ENCODE results near the gene SBNO2.

The SBNO2 gene

DNA sequence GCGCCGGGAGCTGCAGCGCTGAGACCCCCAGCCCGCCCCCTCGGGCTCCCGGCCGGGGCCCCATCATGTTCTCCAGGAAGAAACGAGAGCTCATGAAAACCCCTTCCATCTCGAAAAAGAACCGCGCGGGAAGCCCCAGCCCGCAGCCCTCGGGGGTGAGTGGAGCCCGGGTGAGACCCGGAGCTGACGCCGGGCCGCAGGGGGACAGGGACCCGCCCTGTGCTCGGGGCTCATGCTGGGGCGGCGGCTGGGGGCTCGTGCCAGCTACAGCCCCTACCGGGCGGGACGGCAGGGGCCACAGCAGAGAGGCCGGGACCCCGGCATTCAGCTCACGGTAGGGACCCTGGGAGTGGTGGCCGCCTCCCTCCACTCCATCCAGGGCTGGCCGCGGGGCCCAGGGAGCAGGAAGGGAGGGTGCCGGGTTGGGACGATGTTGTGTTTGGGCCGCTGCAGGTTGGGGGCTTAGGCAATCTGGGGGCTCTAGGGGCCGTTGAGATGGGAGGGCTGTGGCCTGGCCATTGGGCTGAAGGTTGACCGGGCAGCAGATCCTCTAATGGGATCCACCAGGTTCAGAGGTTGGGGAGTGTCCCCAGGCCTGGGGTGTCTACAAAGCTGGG lies 106.6 kb downstream of the SBNO2 start:
- Histone ChIP-seq H4K20me1 (ENCODE audit: insufficient read depth, low read length, poor library complexity, severe bottlenecking) (peaks cover 3% of the 10 kb centered on the region), H3K9me2 (replicated peaks; ENCODE audit: low read depth, low read length) (no peaks in the 10 kb centered on the region), H3K4me1 (ENCODE audit: insufficient read depth, low read length, poor library complexity, severe bottlenecking) (peaks cover 23% of the 10 kb centered on the region), H3K27me3 (ENCODE audit: insufficient read depth, low read length, poor library complexity, severe bottlenecking) (no peaks in the 10 kb centered on the region), H3K36me3 (ENCODE audit: insufficient read depth, low read length) (no peaks in the 10 kb centered on the region), H3K79me2 (ENCODE audit: insufficient read depth, low read length) (peaks cover 38% of the 10 kb centered on the region; the same call in 1 of the 2 replicates), H2AFZ (ENCODE audit: low read length) (peak overlapping the region; percentile 38), H3K9ac (ENCODE audit: low read depth, low read length, poor library complexity, severe bottlenecking) (peak overlapping the region; percentile 80), H3K4me3 (ENCODE audit: low read length, poor library complexity, severe bottlenecking) (peak overlapping the region; percentile 84), H3K4me2 (ENCODE audit: low read depth, low read length, poor library complexity, severe bottlenecking) (peak overlapping the region; percentile 86), H3F3A (ENCODE audit: low read depth) (no peaks in the 10 kb centered on the region), H3K9me3 (ENCODE audit: insufficient read depth, low read depth, low read length) (no peaks in the 10 kb centered on the region)
- TF ChIP-seq EZH2phosphoT487 (IDR thresholded peaks at IDR 0.05; ENCODE audit: borderline replicate concordance), result no peak
- TF ChIP-seq, protein P1, sequence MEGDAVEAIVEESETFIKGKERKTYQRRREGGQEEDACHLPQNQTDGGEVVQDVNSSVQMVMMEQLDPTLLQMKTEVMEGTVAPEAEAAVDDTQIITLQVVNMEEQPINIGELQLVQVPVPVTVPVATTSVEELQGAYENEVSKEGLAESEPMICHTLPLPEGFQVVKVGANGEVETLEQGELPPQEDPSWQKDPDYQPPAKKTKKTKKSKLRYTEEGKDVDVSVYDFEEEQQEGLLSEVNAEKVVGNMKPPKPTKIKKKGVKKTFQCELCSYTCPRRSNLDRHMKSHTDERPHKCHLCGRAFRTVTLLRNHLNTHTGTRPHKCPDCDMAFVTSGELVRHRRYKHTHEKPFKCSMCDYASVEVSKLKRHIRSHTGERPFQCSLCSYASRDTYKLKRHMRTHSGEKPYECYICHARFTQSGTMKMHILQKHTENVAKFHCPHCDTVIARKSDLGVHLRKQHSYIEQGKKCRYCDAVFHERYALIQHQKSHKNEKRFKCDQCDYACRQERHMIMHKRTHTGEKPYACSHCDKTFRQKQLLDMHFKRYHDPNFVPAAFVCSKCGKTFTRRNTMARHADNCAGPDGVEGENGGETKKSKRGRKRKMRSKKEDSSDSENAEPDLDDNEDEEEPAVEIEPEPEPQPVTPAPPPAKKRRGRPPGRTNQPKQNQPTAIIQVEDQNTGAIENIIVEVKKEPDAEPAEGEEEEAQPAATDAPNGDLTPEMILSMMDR (conservative IDR thresholded peaks at IDR 0.05; ENCODE audit: low read length), result no peak

DNA sequence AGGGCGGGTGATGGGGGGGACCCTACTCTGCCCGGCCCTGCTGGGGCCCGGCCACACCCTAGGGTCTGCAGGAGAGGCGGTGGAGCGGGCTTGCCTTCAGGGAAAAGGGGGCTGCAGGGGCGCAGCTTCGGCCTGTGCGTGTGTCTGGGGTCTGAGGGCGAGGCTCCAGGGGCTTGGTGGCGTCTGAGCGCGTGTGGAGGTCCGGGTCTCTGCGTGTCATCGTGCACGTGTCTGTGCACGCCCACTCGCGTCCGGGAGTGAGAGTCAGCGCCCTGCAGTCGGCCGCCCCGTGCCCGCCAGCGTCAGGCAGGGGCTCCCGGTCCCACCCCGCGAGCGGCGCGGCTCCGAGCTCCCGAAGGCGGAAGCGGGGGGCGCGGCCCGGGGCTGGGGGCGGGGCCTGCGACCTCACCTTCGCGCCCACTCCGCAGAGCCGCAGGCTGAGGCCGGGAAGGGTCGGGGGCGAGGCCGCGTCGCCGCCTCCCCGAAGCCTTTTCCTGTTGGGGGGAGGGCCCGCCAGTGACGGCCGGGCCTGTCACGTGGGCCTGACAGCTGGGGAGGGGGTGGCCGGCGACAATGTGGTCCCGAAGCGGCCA lies 107.2 kb downstream of the SBNO2 start, which contains the start of gene ARHGAP45:
Gene ARHGAP45, plus strand, starts transcription at position 420 of the 593 bp plus-strand sequence. CDS start 239 bp downstream, outside the sequence.
- H4K20me1 ChIP-seq (ENCODE audit: insufficient read depth, low read length, poor library complexity, severe bottlenecking), result peaks cover 3% of the 10 kb centered on the region
- no peaks in the 10 kb centered on the region for H3K9me2 ChIP-seq (replicated peaks; ENCODE audit: low read depth, low read length)
- peaks cover 23% of the 10 kb centered on the region for H3K4me1 ChIP-seq (ENCODE audit: insufficient read depth, low read length, poor library complexity, severe bottlenecking)
- peak within 1 kb of the TSS; percentile 86 for H3K4me2 ChIP-seq (ENCODE audit: low read depth, low read length, poor library complexity, severe bottlenecking)
- H3K9ac ChIP-seq (ENCODE audit: low read depth, low read length, poor library complexity, severe bottlenecking), result peak within 1 kb of the TSS; percentile 80
- peaks cover 34% of the 10 kb centered on the region; the same call in 1 of the 2 replicates for H3K79me2 ChIP-seq (ENCODE audit: insufficient read depth, low read length)
- TF ChIP-seq, protein P1 (conservative IDR thresholded peaks at IDR 0.05; ENCODE audit: low read length), result no peak
- no peak for TF ChIP-seq EZH2phosphoT487 (IDR thresholded peaks at IDR 0.05; ENCODE audit: borderline replicate concordance)
- no peaks in the 10 kb centered on the region for H3F3A ChIP-seq (ENCODE audit: low read depth)
- no peaks in the 10 kb centered on the region for H3K36me3 ChIP-seq (ENCODE audit: insufficient read depth, low read length)
- H3K4me3 ChIP-seq (ENCODE audit: low read length, poor library complexity, severe bottlenecking), result peak within 1 kb of the TSS; percentile 84
- H3K9me3 ChIP-seq (ENCODE audit: insufficient read depth, low read depth, low read length), result no peaks in the 10 kb centered on the region
- no peaks in the 10 kb centered on the region for H3K27me3 ChIP-seq (ENCODE audit: insufficient read depth, low read length, poor library complexity, severe bottlenecking)
- peak within 1 kb of the TSS; percentile 51 for H2AFZ ChIP-seq (ENCODE audit: low read length)

DNA sequence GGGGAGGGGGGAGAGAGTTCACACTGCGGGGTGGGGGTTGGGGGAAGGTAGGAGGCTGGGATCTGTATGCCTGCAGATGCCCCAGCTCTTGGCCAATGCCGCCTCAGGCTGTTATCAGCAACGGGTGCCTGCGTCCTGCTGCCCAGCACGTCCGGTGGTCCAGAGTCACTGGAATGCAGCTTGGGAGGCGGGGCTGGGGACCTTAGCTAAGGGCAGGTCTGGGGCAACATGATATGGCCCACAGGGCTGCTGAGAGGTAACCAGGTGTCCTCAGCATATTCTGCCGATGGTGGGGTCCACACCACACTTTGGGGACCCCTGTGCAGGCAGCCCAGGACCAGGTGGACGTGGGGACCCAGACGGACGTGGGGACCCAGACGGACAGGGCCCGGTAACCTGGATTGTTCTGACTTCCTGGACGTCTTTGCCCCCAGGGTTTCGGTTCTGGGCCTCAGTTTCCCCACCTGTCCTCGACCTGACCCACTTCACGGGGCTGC lies 107.8 kb downstream of the SBNO2 start:
- no peaks in the 10 kb centered on the region for H3K27me3 ChIP-seq (ENCODE audit: insufficient read depth, low read length, poor library complexity, severe bottlenecking)
- H4K20me1 ChIP-seq (ENCODE audit: insufficient read depth, low read length, poor library complexity, severe bottlenecking), result peaks cover 3% of the 10 kb centered on the region
- H3K4me1 ChIP-seq (ENCODE audit: insufficient read depth, low read length, poor library complexity, severe bottlenecking), result peaks cover 23% of the 10 kb centered on the region
- H3K9me3 ChIP-seq (ENCODE audit: insufficient read depth, low read depth, low read length), result no peaks in the 10 kb centered on the region
- H3K4me2 ChIP-seq (ENCODE audit: low read depth, low read length, poor library complexity, severe bottlenecking), result peak overlapping the region; percentile 86
- H3K36me3 ChIP-seq (ENCODE audit: insufficient read depth, low read length), result no peaks in the 10 kb centered on the region
- H3F3A ChIP-seq (ENCODE audit: low read depth), result no peaks in the 10 kb centered on the region
- H3K9me2 ChIP-seq (replicated peaks; ENCODE audit: low read depth, low read length), result no peaks in the 10 kb centered on the region
- H3K4me3 ChIP-seq (ENCODE audit: low read length, poor library complexity, severe bottlenecking), result peak overlapping the region; percentile 84
- no peak overlapping the region for H2AFZ ChIP-seq (ENCODE audit: low read length)
- H3K9ac ChIP-seq (ENCODE audit: low read depth, low read length, poor library complexity, severe bottlenecking), result peak overlapping the region; percentile 80
- TF ChIP-seq EZH2phosphoT487 (IDR thresholded peaks at IDR 0.05; ENCODE audit: borderline replicate concordance), result no peak
- TF ChIP-seq, protein P1 (conservative IDR thresholded peaks at IDR 0.05; ENCODE audit: low read length), result no peak
- H3K79me2 ChIP-seq (ENCODE audit: insufficient read depth, low read length), result peaks cover 34% of the 10 kb centered on the region; the same call in 1 of the 2 replicates

All from Loucy (cell line).